Nephron progenitor cell (in vitro differentiated cells): ENCODE results near the gene GTF3C1.

Experiments
- DNase-seq: peaks from one replicate; pipeline ENCODE4 v3.0.0; 2021
- H3K27ac Mint-ChIP-seq: 2 replicates; pipeline ENCODE4 v1.8.0; 2021; ENCODE audit warnings: mild to moderate bottlenecking, moderate library complexity, mixed read lengths
- H3K27me3 Mint-ChIP-seq: 2 replicates; pipeline ENCODE4 v1.8.0; 2021; ENCODE audit warnings: mild to moderate bottlenecking, low read depth, mixed read lengths; ENCODE audit not compliant: poor library complexity
- H3K36me3 Mint-ChIP-seq: 2 replicates; pipeline ENCODE4 v1.8.0; 2021; ENCODE audit warnings: low read depth, mixed read lengths
- H3K4me1 Mint-ChIP-seq: 2 replicates; pipeline ENCODE4 v1.8.0; 2021; ENCODE audit warnings: mixed read lengths
- H3K4me3 Mint-ChIP-seq: 2 replicates; pipeline ENCODE4 v1.8.0; 2021; ENCODE audit warnings: mild to moderate bottlenecking, moderate library complexity, mixed read lengths
- H3K9me3 Mint-ChIP-seq: 2 replicates; pipeline ENCODE4 v1.8.0; 2021; ENCODE audit warnings: mild to moderate bottlenecking, moderate library complexity, mixed read lengths
- TF ChIP-seq, protein P1 (sequence below): fragments of 200-600 bp; sonication (generic); IDR thresholded peaks from 2 replicates; pipeline ENCODE4 v1.5.0; 2021; ENCODE audit warnings: antibody characterized with exemption

Gene GTF3C1

DNA sequence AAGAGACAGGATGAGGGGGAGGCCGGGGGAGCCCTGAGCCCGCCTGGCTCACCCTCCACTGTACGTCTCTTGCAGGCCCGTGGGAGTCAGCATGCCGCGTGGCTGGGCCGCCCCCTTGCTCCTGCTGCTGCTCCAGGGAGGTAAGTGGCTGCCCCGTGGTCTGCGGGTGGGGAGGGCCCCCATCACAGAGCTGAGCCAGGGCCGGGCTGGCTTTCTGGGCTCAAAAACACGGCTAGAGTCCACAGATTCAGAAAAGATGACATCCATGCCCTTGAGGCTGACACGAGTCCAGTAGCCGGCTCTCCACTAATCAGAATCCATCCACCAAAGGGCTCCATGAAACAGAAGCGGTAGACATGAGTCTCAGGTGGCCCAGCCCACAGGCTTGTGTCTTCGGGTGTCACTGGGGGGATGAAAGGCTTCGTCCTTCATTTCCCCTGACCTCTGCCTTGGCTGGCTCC is 119.7 kb downstream of the GTF3C1 start:
- no peak for DNase-seq
- Mint-ChIP-seq H3K9me3 (peaks cover 2% of the 10 kb centered on the region), H3K4me3 (no peak overlapping the region), H3K27ac (no peak overlapping the region), H3K4me1 (peaks cover 29% of the 10 kb centered on the region), H3K36me3 (no peaks in the 10 kb centered on the region), H3K27me3 (peaks cover 13% of the 10 kb centered on the region)
- TF ChIP-seq, protein P1, sequence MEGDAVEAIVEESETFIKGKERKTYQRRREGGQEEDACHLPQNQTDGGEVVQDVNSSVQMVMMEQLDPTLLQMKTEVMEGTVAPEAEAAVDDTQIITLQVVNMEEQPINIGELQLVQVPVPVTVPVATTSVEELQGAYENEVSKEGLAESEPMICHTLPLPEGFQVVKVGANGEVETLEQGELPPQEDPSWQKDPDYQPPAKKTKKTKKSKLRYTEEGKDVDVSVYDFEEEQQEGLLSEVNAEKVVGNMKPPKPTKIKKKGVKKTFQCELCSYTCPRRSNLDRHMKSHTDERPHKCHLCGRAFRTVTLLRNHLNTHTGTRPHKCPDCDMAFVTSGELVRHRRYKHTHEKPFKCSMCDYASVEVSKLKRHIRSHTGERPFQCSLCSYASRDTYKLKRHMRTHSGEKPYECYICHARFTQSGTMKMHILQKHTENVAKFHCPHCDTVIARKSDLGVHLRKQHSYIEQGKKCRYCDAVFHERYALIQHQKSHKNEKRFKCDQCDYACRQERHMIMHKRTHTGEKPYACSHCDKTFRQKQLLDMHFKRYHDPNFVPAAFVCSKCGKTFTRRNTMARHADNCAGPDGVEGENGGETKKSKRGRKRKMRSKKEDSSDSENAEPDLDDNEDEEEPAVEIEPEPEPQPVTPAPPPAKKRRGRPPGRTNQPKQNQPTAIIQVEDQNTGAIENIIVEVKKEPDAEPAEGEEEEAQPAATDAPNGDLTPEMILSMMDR = no peak

DNA sequence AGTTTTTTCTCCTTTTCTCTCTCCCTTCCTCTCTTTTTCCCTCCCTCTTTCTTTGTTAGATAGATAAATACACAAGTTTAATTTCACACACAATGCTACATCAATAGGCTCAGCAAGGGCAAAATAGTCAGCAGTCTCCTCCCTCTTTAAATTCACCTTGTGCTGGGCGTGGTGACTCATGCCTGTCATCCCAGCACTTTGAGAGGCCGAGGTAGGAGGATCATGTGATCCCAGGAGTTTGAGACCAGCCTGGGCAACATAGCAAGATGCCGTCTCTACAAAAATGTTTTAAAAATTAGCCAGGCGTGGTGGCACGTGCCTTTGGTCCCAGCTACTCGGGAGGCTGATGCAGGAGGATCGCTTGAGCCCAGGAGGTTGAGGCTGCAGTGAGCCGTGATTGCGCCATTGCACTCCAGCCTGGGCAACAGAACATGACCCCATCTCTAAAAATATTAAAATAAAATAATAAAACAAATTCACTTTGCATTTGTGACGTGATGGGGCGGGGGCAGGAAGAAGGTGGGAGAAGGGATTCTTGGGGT is 120.3 kb downstream of the GTF3C1 start:
- no peaks in the 10 kb centered on the region for H3K36me3 Mint-ChIP-seq
- peaks cover 15% of the 10 kb centered on the region for H3K27me3 Mint-ChIP-seq
- H3K4me1 Mint-ChIP-seq = peaks cover 29% of the 10 kb centered on the region
- TF ChIP-seq, protein P1 = no peak
- peaks cover 8% of the 10 kb centered on the region for H3K9me3 Mint-ChIP-seq
- H3K4me3 Mint-ChIP-seq = no peak overlapping the region
- no peak overlapping the region for H3K27ac Mint-ChIP-seq
- DNase-seq = no peak

DNA sequence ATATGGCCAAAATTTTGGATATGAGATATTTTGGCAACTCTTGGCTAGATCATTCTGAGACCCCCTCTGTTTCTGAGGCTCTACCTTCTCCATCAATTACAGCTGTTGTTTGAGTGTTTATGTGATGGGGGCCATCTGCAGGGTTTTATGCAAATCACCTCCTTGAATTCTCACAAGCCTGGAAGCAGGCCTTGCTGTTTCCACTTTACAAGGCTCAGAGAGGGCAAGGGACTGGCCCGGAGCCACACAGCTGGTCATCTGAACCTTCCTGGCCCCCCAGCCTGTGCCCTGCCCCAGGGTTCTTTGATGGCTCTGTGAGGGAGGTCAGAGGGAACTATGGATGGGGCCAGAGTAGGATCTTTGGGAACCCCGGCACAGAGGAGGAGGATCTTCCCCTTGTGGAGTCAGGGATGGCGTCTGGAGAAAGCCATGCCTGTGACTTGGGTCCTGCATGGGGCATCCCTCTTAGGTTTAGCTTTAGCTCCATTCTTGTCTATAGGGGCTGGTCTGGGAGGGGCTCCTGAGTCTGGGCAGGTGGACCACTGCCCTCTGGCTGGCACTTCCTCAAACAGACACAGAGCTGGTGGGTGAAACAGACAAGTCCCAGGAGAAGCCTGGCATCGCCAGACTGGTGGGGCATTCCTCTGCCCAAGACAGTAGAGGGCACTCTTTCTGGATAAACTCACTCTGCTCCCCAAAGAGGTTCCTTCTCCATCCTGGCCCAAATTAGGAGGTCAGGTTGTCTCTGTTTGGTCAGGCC is 121.5 kb downstream of the GTF3C1 start:
- peaks cover 16% of the 10 kb centered on the region for H3K27me3 Mint-ChIP-seq
- no peak overlapping the region for H3K4me3 Mint-ChIP-seq
- peaks cover 23% of the 10 kb centered on the region for H3K4me1 Mint-ChIP-seq
- DNase-seq = no peak
- peaks cover 20% of the 10 kb centered on the region for H3K9me3 Mint-ChIP-seq
- TF ChIP-seq, protein P1 = no peak
- H3K27ac Mint-ChIP-seq = no peak overlapping the region
- no peaks in the 10 kb centered on the region for H3K36me3 Mint-ChIP-seq

DNA sequence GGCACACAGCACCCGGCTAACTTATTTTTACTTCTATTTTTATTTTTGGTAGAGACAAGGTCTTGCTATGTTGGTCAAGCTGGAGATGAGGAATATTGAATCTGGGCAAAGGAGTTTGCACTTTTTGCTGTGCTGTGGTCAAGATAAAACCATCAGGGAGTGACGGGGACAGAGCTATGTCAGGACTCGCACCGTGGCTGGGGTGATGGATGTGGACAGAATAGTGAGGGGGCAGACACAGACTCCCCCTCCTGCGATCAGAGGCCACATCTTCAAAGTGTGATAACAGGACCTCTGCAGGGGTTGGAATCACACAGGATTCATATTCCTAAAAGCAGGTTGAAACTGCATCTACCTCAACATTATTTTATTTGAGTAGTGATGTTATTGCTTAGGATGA is 122.2 kb downstream of the GTF3C1 start:
- Mint-ChIP-seq H3K36me3 (no peaks in the 10 kb centered on the region), H3K27ac (peak overlapping the region; percentile 31), H3K27me3 (peaks cover 12% of the 10 kb centered on the region), H3K4me1 (peaks cover 16% of the 10 kb centered on the region), H3K4me3 (no peak overlapping the region), H3K9me3 (peaks cover 27% of the 10 kb centered on the region)
- DNase-seq = no peak
- TF ChIP-seq, protein P1 = no peak

DNA sequence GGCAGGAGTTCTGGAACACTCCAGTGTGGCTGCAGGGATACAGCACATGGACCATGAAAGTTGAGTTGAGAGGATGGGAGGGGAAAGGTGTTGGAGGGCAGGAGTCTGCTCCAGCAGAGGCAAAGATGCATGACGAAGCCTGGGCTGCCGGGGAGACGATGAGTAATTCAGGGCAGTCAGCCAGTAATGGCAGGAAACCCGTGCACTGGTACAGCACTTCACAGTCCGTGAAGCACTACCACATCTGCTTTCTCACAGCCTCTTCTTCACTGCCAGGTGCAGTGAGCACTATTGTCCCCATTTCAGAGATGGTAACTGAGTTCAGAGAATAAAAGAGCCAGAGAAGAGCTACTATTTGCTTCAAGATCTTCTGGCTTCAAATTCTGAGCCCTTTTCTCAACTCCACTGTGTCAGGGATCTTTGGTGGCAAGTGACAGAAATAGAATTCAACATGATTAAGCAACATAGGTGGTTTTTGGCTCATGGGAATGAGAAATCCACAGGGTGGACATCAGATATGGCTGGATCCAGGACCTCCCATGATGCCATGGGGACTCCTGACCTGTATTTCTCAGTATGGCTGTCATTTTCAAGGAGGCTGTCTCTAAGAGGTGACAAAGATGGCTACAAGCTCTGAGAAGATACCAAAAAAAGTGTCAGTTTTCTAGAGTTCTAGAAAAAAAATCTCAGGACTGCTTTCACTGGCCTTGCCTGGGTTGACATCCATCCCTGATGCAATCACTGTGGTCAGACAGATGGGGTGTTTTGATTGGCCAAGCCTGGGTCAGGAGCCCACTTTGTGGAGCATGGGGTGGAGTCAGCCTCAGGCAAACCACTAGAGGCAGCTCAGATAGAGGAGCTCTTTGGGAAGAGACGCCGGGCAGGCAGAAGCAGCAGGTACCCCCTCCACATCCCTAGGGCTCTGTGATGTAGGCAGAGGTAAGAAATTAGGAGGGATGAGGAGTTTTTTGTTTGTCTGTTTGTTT is 123.0 kb downstream of the GTF3C1 start:
- Mint-ChIP-seq H3K4me1 (peaks cover 10% of the 10 kb centered on the region), H3K27ac (no peak overlapping the region), H3K36me3 (peaks cover 5% of the 10 kb centered on the region), H3K9me3 (peaks cover 35% of the 10 kb centered on the region), H3K4me3 (no peak overlapping the region), H3K27me3 (peaks cover 9% of the 10 kb centered on the region)
- no peak for DNase-seq
- TF ChIP-seq, protein P1 = no peak
